ENCODE results near the gene ZIM2.

- no peak for TF ChIP-seq CTCF (IDR thresholded peaks at IDR 0.05; ENCODE audit: insufficient read depth, low read depth, low read length)
- TF ChIP-seq EZH2 (IDR thresholded peaks at IDR 0.05; ENCODE audit: insufficient read depth, low read length), result no peak
Measured at GRCh38 chr19:56885173-56885985, 44.9 kb upstream of the ZIM2 start.

Measured in astrocyte (in vitro differentiated cells and primary cell).